Gastrocnemius medialis (tissue), 4 donors: Measurements from ENCODE around the gene THSD8. TPM values are rescaled to one million over a fixed set of nuclear protein-coding genes. Genes with fewer than 3 reads are reported as not detected.
"Not testable (repeated sequence)": the region's sequence is repeated elsewhere in the genome, so short reads cannot be mapped to it uniquely, and the experiment has no call there.

Experiments used
- ATAC-seq, 2 donors: fragments of 150-250 bp; one replicate each; pipeline ENCODE4 v1.9.1; 2016
- DNase-seq, 2 donors: peaks; one replicate each; pipeline ENCODE4 v3.0.0-alpha.2; 2019
- H3K27ac ChIP-seq, 4 donors: fragments of 200-600 bp; sonication (generic); 1 replicate in 1 of 4; 2 replicates in 3 of 4; pipeline ENCODE4 v1.5.1; 2016 to 2018; ENCODE audit warnings: mild to moderate bottlenecking in 2 of 4, moderate library complexity in 1 of 4
- H3K27me3 ChIP-seq, 3 donors: fragments of 200-600 bp; sonication (generic) in 2 of 3; 1 replicate in 1 of 3; 2 replicates in 2 of 3; pipeline versions ENCODE4 v1.5.1 to v1.6.0; 2016 to 2019; ENCODE audit warnings: mild to moderate bottlenecking in 1 of 3, moderate library complexity in 1 of 3
- H3K36me3 ChIP-seq, 2 donors: fragments of 200-600 bp; sonication (generic) in 1 of 2; one replicate each; pipeline ENCODE4 v1.5.1; 2017 to 2018
- H3K4me1 ChIP-seq, 2 donors: fragments of 200-600 bp; sonication (generic) in 1 of 2; one replicate each; pipeline ENCODE4 v1.5.1; 2016 to 2017; ENCODE audit warnings: mild to moderate bottlenecking in 2 of 2
- H3K4me3 ChIP-seq, 4 donors: fragments of 200-600 bp; sonication (generic) in 3 of 4; 1 replicate in 1 of 4; 2 replicates in 3 of 4; pipeline ENCODE4 v1.5.1; 2016 to 2019; ENCODE audit warnings: mild to moderate bottlenecking in 2 of 4
- H3K9me3 ChIP-seq, 3 donors: fragments of 200-600 bp; sonication (generic) in 2 of 3; 1 replicate in 1 of 3; 2 replicates in 2 of 3; pipeline ENCODE4 v1.5.1; 2016 to 2019
- POLR2A ChIP-seq, 2 donors: fragments of 450-650 bp; IDR thresholded peaks; one replicate each; pipeline ENCODE4 v1.6.1; 2017; ENCODE audit warnings: antibody characterized with exemption in 2 of 2, mild to moderate bottlenecking in 2 of 2, moderate library complexity in 2 of 2
- in situ Hi-C, 4 donors: fragments of 200-750 bp; cut with MboI; loops; one replicate each; pipeline versions ENCODE4 v1.15.0 to v1.8.0; 2017; ENCODE audit warnings: low sequenced_read_pairs in 4 of 4
- intact Hi-C: fragments of 100-400 bp; cut with DNase I; formaldehyde crosslinking; loops from one replicate; pipeline ENCODE4 v1.15.1; 2023; ENCODE audit warnings: low total_unique reads
- total RNA-seq, 4 donors: library from RNA; depleted of rRNA; stranded (reverse); fragments of >200 nt; gene quantifications; one replicate each; pipeline versions ENCODE4 v1.1.0 to v1.2.3, GENCODE V29; 2016
- TF ChIP-seq, protein P1 (sequence below), 5 experiments: fragments of 450-650 bp in 3 of 5; fragments of 200-600 bp in 2 of 5; sonication (generic) in 2 of 5; IDR thresholded peaks in 4 of 5; conservative IDR thresholded peaks in 1 of 5; 1 replicate in 4 of 5; 2 replicates in 1 of 5; pipeline ENCODE4 v1.5.1; 2016 to 2019; ENCODE audit warnings: antibody characterized with exemption in 5 of 5, mild to moderate bottlenecking in 3 of 5, moderate library complexity in 3 of 5

The THSD8 gene
- total RNA-seq, 4 donors from 2014 or later: not detected

GRCh38 chr19:12796146-12797071 lies 5.5 kb upstream of the THSD8 start:
- H3K4me1 ChIP-seq: peaks cover 16 to 24% of the 10 kb centered on the region in 2 donors
- DNase-seq (peak in 1 of 2 donors; percentile 66), ATAC-seq (peak in 1 of 2 donors; percentile 9)
- H3K27ac ChIP-seq: peak overlapping the region; percentile 20 to 47 (median 38)
- H3K36me3 ChIP-seq: peaks cover 0 to 22% of the 10 kb centered on the region in 2 donors
- no peak overlapping the region for H3K4me3 ChIP-seq
- intact Hi-C loops (loop anchor here (1.0 kb wide), 2 partner anchors 18 to 30 kb away; no protein-coding TSS in a partner anchor), in situ Hi-C loops (loop anchor here in 2 of 4 donors (5.0 kb wide), 1 partner anchor 34 kb away; no protein-coding TSS in a partner anchor)
- TF ChIP-seq, protein P1, sequence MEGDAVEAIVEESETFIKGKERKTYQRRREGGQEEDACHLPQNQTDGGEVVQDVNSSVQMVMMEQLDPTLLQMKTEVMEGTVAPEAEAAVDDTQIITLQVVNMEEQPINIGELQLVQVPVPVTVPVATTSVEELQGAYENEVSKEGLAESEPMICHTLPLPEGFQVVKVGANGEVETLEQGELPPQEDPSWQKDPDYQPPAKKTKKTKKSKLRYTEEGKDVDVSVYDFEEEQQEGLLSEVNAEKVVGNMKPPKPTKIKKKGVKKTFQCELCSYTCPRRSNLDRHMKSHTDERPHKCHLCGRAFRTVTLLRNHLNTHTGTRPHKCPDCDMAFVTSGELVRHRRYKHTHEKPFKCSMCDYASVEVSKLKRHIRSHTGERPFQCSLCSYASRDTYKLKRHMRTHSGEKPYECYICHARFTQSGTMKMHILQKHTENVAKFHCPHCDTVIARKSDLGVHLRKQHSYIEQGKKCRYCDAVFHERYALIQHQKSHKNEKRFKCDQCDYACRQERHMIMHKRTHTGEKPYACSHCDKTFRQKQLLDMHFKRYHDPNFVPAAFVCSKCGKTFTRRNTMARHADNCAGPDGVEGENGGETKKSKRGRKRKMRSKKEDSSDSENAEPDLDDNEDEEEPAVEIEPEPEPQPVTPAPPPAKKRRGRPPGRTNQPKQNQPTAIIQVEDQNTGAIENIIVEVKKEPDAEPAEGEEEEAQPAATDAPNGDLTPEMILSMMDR (IDR thresholded peaks at IDR 0.05 in 4 of 5, conservative IDR thresholded peaks at IDR 0.05 in 1 of 5): peak; percentile 93 to 98 (median 97)
- no peak for TF ChIP-seq POLR2A (IDR thresholded peaks at IDR 0.05)
- no peaks in the 10 kb centered on the region for H3K9me3 ChIP-seq
- H3K27me3 ChIP-seq: no peaks in the 10 kb centered on the region

DNA sequence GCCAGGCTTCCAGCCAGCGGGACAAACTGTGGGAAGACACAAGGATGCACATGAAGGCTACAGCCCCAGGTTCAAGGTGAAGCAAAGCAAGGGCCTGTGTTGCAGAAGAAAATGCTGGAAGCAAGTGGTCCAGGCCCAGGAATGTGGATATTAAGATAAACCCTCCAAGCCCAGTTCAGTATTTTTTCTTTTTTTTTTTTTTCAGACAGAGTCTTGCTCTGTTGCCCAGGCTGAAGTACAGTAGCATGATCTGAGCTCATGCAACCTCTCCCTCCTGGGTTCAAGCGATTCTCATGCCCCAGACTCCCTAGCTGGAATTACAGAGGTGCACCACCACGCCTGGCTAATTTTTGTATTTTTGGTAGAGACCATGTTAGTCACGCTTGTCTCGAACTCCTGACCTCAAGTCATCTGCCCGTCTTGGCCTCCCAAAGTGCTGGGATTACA lies 4.7 kb upstream of the THSD8 start:
- in situ Hi-C loops: loop anchor here in 2 of 4 donors (5.0 kb wide), 1 partner anchor 35 kb away; no protein-coding TSS in a partner anchor
- ATAC-seq: no peak
- no peak for TF ChIP-seq POLR2A (IDR thresholded peaks at IDR 0.05)
- TF ChIP-seq, protein P1 (IDR thresholded peaks at IDR 0.05 in 4 of 5, conservative IDR thresholded peaks at IDR 0.05 in 1 of 5): no peak
- no peak for DNase-seq
- Histone ChIP-seq H3K27me3 (no peaks in the 10 kb centered on the region), H3K27ac (peak overlapping the region in 1 of 4 donors; percentile 47), H3K4me3 (no peak overlapping the region), H3K9me3 (no peaks in the 10 kb centered on the region), H3K36me3 (peaks cover 0 to 22% of the 10 kb centered on the region in 2 donors), H3K4me1 (peaks cover 16 to 27% of the 10 kb centered on the region in 2 donors)
- intact Hi-C loops: no loop called here

GRCh38 chr19:12797607-12798006 lies 4.3 kb upstream of the THSD8 start:
- ATAC-seq, H3K27ac ChIP-seq, DNase-seq, H3K4me3 ChIP-seq, intact Hi-C loops, H3K27me3 ChIP-seq, H3K9me3 ChIP-seq: not testable (repeated sequence)
- in situ Hi-C loops: loop anchor here in 2 of 4 donors (5.0 kb wide), 1 partner anchor 35 kb away; no protein-coding TSS in a partner anchor
- Histone ChIP-seq H3K4me1 (peaks cover 19 to 31% of the 10 kb centered on the region in 2 donors), H3K36me3 (peaks cover 0 to 22% of the 10 kb centered on the region in 2 donors)

- in situ Hi-C loops: loop anchor here in 2 of 4 donors (5.0 kb wide), 1 partner anchor 38 kb away; no protein-coding TSS in a partner anchor
Measured at GRCh38 chr19:12799742-12800465, 2.0 kb upstream of the THSD8 start.

More at GRCh38 chr19:12799742-12800465, 2.0 kb upstream of the THSD8 start:
- H3K4me1 ChIP-seq: peaks cover 10 to 26% of the 10 kb centered on the region in 2 donors
- H3K27ac ChIP-seq: peak overlapping the region in 2 of 4 donors; percentile 86 to 93
- intact Hi-C loops: no loop called here
- no peaks in the 10 kb centered on the region for H3K9me3 ChIP-seq
- no peak for TF ChIP-seq POLR2A (IDR thresholded peaks at IDR 0.05)
- TF ChIP-seq, protein P1 (IDR thresholded peaks at IDR 0.05 in 4 of 5, conservative IDR thresholded peaks at IDR 0.05 in 1 of 5): no peak
- ATAC-seq (no peak), DNase-seq (no peak)
- H3K27me3 ChIP-seq: no peaks in the 10 kb centered on the region
- no peak overlapping the region for H3K4me3 ChIP-seq
- peaks cover 0 to 22% of the 10 kb centered on the region in 2 donors for H3K36me3 ChIP-seq
